Measurements from ENCODE around the gene TMEM14B.

Gene TMEM14B

GRCh38 chr6:10749734-10750133, 2.1 kb downstream of the TMEM14B start:
- no peak for TF ChIP-seq CEBPB (IDR thresholded peaks at IDR 0.05)
- no peak for TF ChIP-seq EP300 (IDR thresholded peaks at IDR 0.05; ENCODE audit: borderline replicate concordance)
- no peak for TF ChIP-seq TCF12 (IDR thresholded peaks at IDR 0.05; ENCODE audit: low read depth)
- TF ChIP-seq USF1 (IDR thresholded peaks at IDR 0.05) = no peak
- no peak for TF ChIP-seq YY1 (IDR thresholded peaks at IDR 0.05; ENCODE audit: low read depth)
- no peak for TF ChIP-seq MAX (IDR thresholded peaks at IDR 0.05)
- no peak for TF ChIP-seq TEAD4 (IDR thresholded peaks at IDR 0.05)
- TF ChIP-seq NFIC (IDR thresholded peaks at IDR 0.05) = no peak
- no peak for TF ChIP-seq REST (IDR thresholded peaks at IDR 0.05; ENCODE audit: low read depth)
- no peak for TF ChIP-seq EGR1 (IDR thresholded peaks at IDR 0.05)
- no peak for TF ChIP-seq CREB1 (IDR thresholded peaks at IDR 0.05; ENCODE audit: low read depth)
- TF ChIP-seq RAD21 (IDR thresholded peaks at IDR 0.05; ENCODE audit: low read depth) = no peak
- no peak for TF ChIP-seq ZBTB7A (IDR thresholded peaks at IDR 0.05; ENCODE audit: low read depth)
- TF ChIP-seq TAF1 (IDR thresholded peaks at IDR 0.05; ENCODE audit: low read depth) = no peak
- no peak for TF ChIP-seq FOXM1 (IDR thresholded peaks at IDR 0.05; ENCODE audit: borderline replicate concordance, low read depth)

GRCh38 chr6:10756085-10756484, 8.5 kb downstream of the TMEM14B start:
- TF ChIP-seq NFIC (IDR thresholded peaks at IDR 0.05) = no peak
- no peak for TF ChIP-seq CEBPB (IDR thresholded peaks at IDR 0.05)
- no peak for TF ChIP-seq USF1 (IDR thresholded peaks at IDR 0.05)
- no peak for TF ChIP-seq CREB1 (IDR thresholded peaks at IDR 0.05; ENCODE audit: low read depth)
- TF ChIP-seq TCF12 (IDR thresholded peaks at IDR 0.05; ENCODE audit: low read depth) = no peak

GRCh38 chr6:10759312-10759839, 11.8 kb downstream of the TMEM14B start:
- TF ChIP-seq EP300 (IDR thresholded peaks at IDR 0.05; ENCODE audit: borderline replicate concordance) = no peak
- peak; percentile 68 for TF ChIP-seq TEAD4 (IDR thresholded peaks at IDR 0.05)
- TF ChIP-seq RAD21 (IDR thresholded peaks at IDR 0.05; ENCODE audit: low read depth) = peak; percentile 27; the same call in 1 of the 2 replicates

- TF ChIP-seq CREB1 (IDR thresholded peaks at IDR 0.05; ENCODE audit: low read depth) (no peak), RAD21 (IDR thresholded peaks at IDR 0.05; ENCODE audit: low read depth) (no peak), EP300 (IDR thresholded peaks at IDR 0.05; ENCODE audit: borderline replicate concordance) (no peak), FOXM1 (IDR thresholded peaks at IDR 0.05; ENCODE audit: borderline replicate concordance, low read depth) (no peak), NFIC (IDR thresholded peaks at IDR 0.05) (no peak), REST (IDR thresholded peaks at IDR 0.05; ENCODE audit: low read depth) (no peak), YY1 (IDR thresholded peaks at IDR 0.05; ENCODE audit: low read depth) (no peak), ZBTB7A (IDR thresholded peaks at IDR 0.05; ENCODE audit: low read depth) (no peak), TCF12 (IDR thresholded peaks at IDR 0.05; ENCODE audit: low read depth) (no peak), CEBPB (IDR thresholded peaks at IDR 0.05) (no peak), USF1 (IDR thresholded peaks at IDR 0.05) (no peak), EGR1 (IDR thresholded peaks at IDR 0.05) (no peak), TEAD4 (IDR thresholded peaks at IDR 0.05) (no peak), MAX (IDR thresholded peaks at IDR 0.05) (no peak), TAF1 (IDR thresholded peaks at IDR 0.05; ENCODE audit: low read depth) (no peak)
Measured at GRCh38 chr6:10759884-10760329, 12.3 kb downstream of the TMEM14B start.

- TF ChIP-seq RAD21 (IDR thresholded peaks at IDR 0.05; ENCODE audit: low read depth) (no peak), EP300 (IDR thresholded peaks at IDR 0.05; ENCODE audit: borderline replicate concordance) (no peak), REST (IDR thresholded peaks at IDR 0.05; ENCODE audit: low read depth) (no peak), ZBTB7A (IDR thresholded peaks at IDR 0.05; ENCODE audit: low read depth) (no peak), MAX (IDR thresholded peaks at IDR 0.05) (no peak), USF1 (IDR thresholded peaks at IDR 0.05) (no peak), YY1 (IDR thresholded peaks at IDR 0.05; ENCODE audit: low read depth) (no peak), CREB1 (IDR thresholded peaks at IDR 0.05; ENCODE audit: low read depth) (no peak), TAF1 (IDR thresholded peaks at IDR 0.05; ENCODE audit: low read depth) (no peak), CEBPB (IDR thresholded peaks at IDR 0.05) (no peak), FOXM1 (IDR thresholded peaks at IDR 0.05; ENCODE audit: borderline replicate concordance, low read depth) (no peak), EGR1 (IDR thresholded peaks at IDR 0.05) (no peak), TEAD4 (IDR thresholded peaks at IDR 0.05) (no peak), NFIC (IDR thresholded peaks at IDR 0.05) (no peak), TCF12 (IDR thresholded peaks at IDR 0.05; ENCODE audit: low read depth) (no peak)
Measured at GRCh38 chr6:10763006-10763405, 15.4 kb downstream of the TMEM14B start.

All from Ishikawa (cell line).